Caco-2 (cell line): ENCODE results near the gene METTL14. TPM values are rescaled to one million over a fixed set of nuclear protein-coding genes. Genes with fewer than 3 reads are reported as not detected.

ENCODE experiments used
- BruUV-seq: library from RNA; stranded (reverse); fragments of 400-500 nt; replicated peaks from 2 replicates; lab custom pipeline; 2021; lab: Mats Ljungman, UMichigan
- CTCF ChIA-PET: fragments of 300-600 bp; sonication (Branson Sonifier 250); formaldehyde crosslinking; loops from one replicate; lab custom pipeline; 2022; ENCODE audit warnings: antibody characterized with exemption; lab: Charles Lee
- POLR2A ChIA-PET: fragments of 300-600 bp; sonication (Branson Sonifier 250); formaldehyde crosslinking; loops from one replicate; lab custom pipeline; 2022; ENCODE audit warnings: antibody characterized with exemption; lab: Charles Lee
- DNase-seq, 2 experiments: peaks; one replicate each; pipeline versions ENCODE4 v3.0.0 to v3.0.0-alpha.2; 2020 to 2022
- H3K27me3 ChIP-seq: replicated peaks from 2 replicates; pipeline ENCODE4 v1.6.0; 2011; ENCODE audit warnings: low read length; ENCODE audit not compliant: control insufficient read depth, insufficient read depth
- H3K36me3 ChIP-seq: 2 replicates; pipeline ENCODE4 v1.5.1; 2011; ENCODE audit warnings: low read length; ENCODE audit not compliant: control insufficient read depth, insufficient read depth
- H3K4me1 ChIP-seq: fragments of 250-450 bp; sonication (Bioruptor Pico); 2 replicates; pipeline ENCODE4 v1.5.1; 2020; ENCODE audit warnings: mild to moderate bottlenecking
- H3K4me3 ChIP-seq: 2 replicates; pipeline ENCODE4 v1.5.1; 2011; ENCODE audit warnings: low read depth, mild to moderate bottlenecking, control low read depth, low read length
- H3K9me3 ChIP-seq: fragments of 250-450 bp; sonication (Bioruptor Pico); 2 replicates; pipeline ENCODE4 v1.5.1; 2020; ENCODE audit warnings: mild to moderate bottlenecking, moderate library complexity
- H3K27ac Mint-ChIP-seq: one replicate; pipeline ENCODE4 v1.8.0; 2022; ENCODE audit warnings: mixed read lengths; ENCODE audit not compliant: unreplicated experiment
- H3K27me3 Mint-ChIP-seq: one replicate; pipeline ENCODE4 v1.8.0; 2022; ENCODE audit warnings: mixed read lengths; ENCODE audit not compliant: insufficient read depth, unreplicated experiment
- H3K36me3 Mint-ChIP-seq: one replicate; pipeline ENCODE4 v1.8.0; 2022; ENCODE audit warnings: mild to moderate bottlenecking, mixed read lengths; ENCODE audit not compliant: insufficient read depth, unreplicated experiment
- H3K4me1 Mint-ChIP-seq: one replicate; pipeline ENCODE4 v1.8.0; 2022; ENCODE audit warnings: low read depth, mixed read lengths; ENCODE audit not compliant: unreplicated experiment
- H3K4me3 Mint-ChIP-seq: one replicate; pipeline ENCODE4 v1.8.0; 2022; ENCODE audit warnings: mild to moderate bottlenecking, moderate library complexity, mixed read lengths; ENCODE audit not compliant: unreplicated experiment
- H3K9me3 Mint-ChIP-seq: one replicate; pipeline ENCODE4 v1.8.0; 2022; ENCODE audit warnings: mixed read lengths; ENCODE audit not compliant: unreplicated experiment
- CTCF ChIP-seq, 2 experiments: fragments of 200-600 bp in 1 of 2; IDR thresholded peaks; 1 replicate in 1 of 2; 2 replicates in 1 of 2; pipeline versions ENCODE4 v1.5.1 to v1.8.0; 2011 to 2022; ENCODE audit warnings: antibody characterized with exemption in 1 of 2, control low read depth in 1 of 2, inconsistent platforms in 1 of 2, low read depth in 1 of 2, low read length in 1 of 2, mild to moderate bottlenecking in 1 of 2, moderate library complexity in 1 of 2; ENCODE audit not compliant: insufficient read depth in 1 of 2, severe bottlenecking in 1 of 2, unreplicated experiment in 1 of 2
- intact Hi-C: fragments of 100-400 bp; cut with micrococcal nuclease; formaldehyde crosslinking; loops from one replicate; pipeline ENCODE4 v1.10.0; 2022; ENCODE audit not compliant: unreplicated experiment
- total RNA-seq: library from RNA; stranded (reverse); gene quantifications from 2 replicates; pipeline ENCODE4 v1.2.3, GENCODE V29; 2022

Gene METTL14
- total RNA-seq, 1 experiment from 2014 or later, result 46.7 TPM

- no peaks in the 10 kb centered on the region for H3K36me3 Mint-ChIP-seq
- ChIA-PET CTCF (interaction anchor here (0.6 kb wide), 1 partner anchor 9 kb away, joined by 3 read pairs; the partner anchor contains the start of gene METTL14), POLR2A (no interaction called here)
- H3K4me3 ChIP-seq, result no peak overlapping the region
- intact Hi-C loops, result no loop called here
- no TSS peak for BruUV-seq
- H3K27me3 Mint-ChIP-seq, result no peaks in the 10 kb centered on the region
- no peaks in the 10 kb centered on the region for H3K4me1 ChIP-seq
- H3K9me3 Mint-ChIP-seq, result no peaks in the 10 kb centered on the region
- no peak overlapping the region for H3K4me3 Mint-ChIP-seq
- H3K27ac Mint-ChIP-seq, result no peak overlapping the region
- H3K36me3 ChIP-seq, result no peaks in the 10 kb centered on the region
- no peaks in the 10 kb centered on the region for H3K27me3 ChIP-seq
- no peak for TF ChIP-seq CTCF (IDR thresholded peaks at IDR 0.05; ENCODE audit: insufficient read depth in 1 of 2, low read depth in 1 of 2, low read length in 1 of 2, severe bottlenecking in 1 of 2, unreplicated experiment in 1 of 2)
- no peaks in the 10 kb centered on the region for H3K9me3 ChIP-seq
- H3K4me1 Mint-ChIP-seq, result no peaks in the 10 kb centered on the region
- no peak for DNase-seq
Observed at GRCh38 chr4:118676128-118676527, 9.1 kb upstream of the METTL14 start.

GRCh38 chr4:118680808-118681207 is 4.4 kb upstream of the METTL14 start:
- Histone ChIP-seq H3K27me3 (no peaks in the 10 kb centered on the region), H3K9me3 (no peaks in the 10 kb centered on the region), H3K4me1 (no peaks in the 10 kb centered on the region), H3K4me3 (no peak overlapping the region), H3K36me3 (no peaks in the 10 kb centered on the region)
- intact Hi-C loops, result loop anchor here (5.0 kb wide), 1 partner anchor 399 kb away; no protein-coding TSS in a partner anchor
- H3K4me1 Mint-ChIP-seq, result peaks cover 6% of the 10 kb centered on the region
- TF ChIP-seq CTCF (IDR thresholded peaks at IDR 0.05; ENCODE audit: insufficient read depth in 1 of 2, low read depth in 1 of 2, low read length in 1 of 2, severe bottlenecking in 1 of 2, unreplicated experiment in 1 of 2), result no peak
- no peak for DNase-seq
- H3K9me3 Mint-ChIP-seq, result no peaks in the 10 kb centered on the region
- H3K4me3 Mint-ChIP-seq, result no peak overlapping the region
- H3K27me3 Mint-ChIP-seq, result no peaks in the 10 kb centered on the region
- POLR2A ChIA-PET, result no interaction called here
- CTCF ChIA-PET, result no interaction called here
- H3K36me3 Mint-ChIP-seq, result peaks cover 10% of the 10 kb centered on the region
- H3K27ac Mint-ChIP-seq, result no peak overlapping the region
- no TSS peak for BruUV-seq

- Histone ChIP-seq H3K27me3 (no peaks in the 10 kb centered on the region), H3K9me3 (no peaks in the 10 kb centered on the region), H3K4me3 (no peak overlapping the region), H3K36me3 (no peaks in the 10 kb centered on the region), H3K4me1 (peaks cover 4% of the 10 kb centered on the region; the same call in 1 of the 2 replicates)
- peak in 1 of 2 experiments; percentile 11 for DNase-seq
- Mint-ChIP-seq H3K9me3 (no peaks in the 10 kb centered on the region), H3K4me1 (peaks cover 12% of the 10 kb centered on the region), H3K4me3 (peak overlapping the region; percentile 26), H3K36me3 (peaks cover 17% of the 10 kb centered on the region), H3K27me3 (no peaks in the 10 kb centered on the region), H3K27ac (no peak overlapping the region)
- ChIA-PET POLR2A (no interaction called here), CTCF (no interaction called here)
- intact Hi-C loops, result loop anchor here (1.0 to 5.0 kb wide), 2 partner anchors 144 to 401 kb away; no protein-coding TSS in a partner anchor
- TF ChIP-seq CTCF (IDR thresholded peaks at IDR 0.05; ENCODE audit: insufficient read depth in 1 of 2, low read depth in 1 of 2, low read length in 1 of 2, severe bottlenecking in 1 of 2, unreplicated experiment in 1 of 2), result peak in 1 of 2 experiments; percentile 37
- no TSS peak for BruUV-seq
Observed at GRCh38 chr4:118682928-118683327, 2.3 kb upstream of the METTL14 start.
